Erythroblast (primary cell): ENCODE data around the gene RIOX2.

Source experiments
- GATA1 ChIP-seq: IDR thresholded peaks from 2 replicates; pipeline ENCODE4 v1.6.1; 2011; ENCODE audit warnings: low read depth, mild to moderate bottlenecking, control low read depth, low read length, moderate library complexity
- POLR2A ChIP-seq: IDR thresholded peaks from 2 replicates; pipeline ENCODE4 v1.6.1; 2011; ENCODE audit warnings: mild to moderate bottlenecking, low read length

DNA sequence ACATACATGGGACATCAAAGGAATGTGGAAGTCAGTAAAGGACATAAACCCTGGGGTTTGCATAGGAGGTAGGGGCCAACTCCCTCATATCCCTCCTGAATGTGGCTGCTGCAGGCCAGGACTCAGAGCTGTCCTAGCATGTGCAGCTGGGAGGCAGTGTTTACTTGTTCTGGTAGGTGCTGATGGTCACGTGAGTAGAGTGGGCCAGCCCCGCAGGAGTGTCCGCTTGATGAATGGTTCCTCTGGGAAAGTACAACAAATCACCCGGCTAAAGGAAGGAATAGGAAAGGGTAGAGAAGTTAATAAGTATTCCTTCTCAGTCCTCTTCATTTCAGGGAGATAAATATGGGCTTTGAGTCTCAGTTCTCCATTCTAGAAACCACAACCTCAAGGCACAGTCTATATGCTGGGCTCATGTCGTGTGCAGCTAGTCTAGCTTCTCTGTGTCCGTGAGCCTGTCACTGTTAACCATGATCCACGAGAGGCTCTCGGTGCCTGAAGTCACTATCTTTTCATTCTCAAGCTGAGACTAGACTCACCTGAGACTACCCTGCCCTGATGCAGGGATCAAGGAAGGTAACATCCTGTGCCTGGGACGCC is 17.9 kb downstream of the RIOX2 start:
- TF ChIP-seq POLR2A: no peak
- TF ChIP-seq GATA1: no peak
